ENCODE measurements around the gene VPS13A.

GRCh38 chr9:77224746-77225312, 47.5 kb downstream of the VPS13A start:
- TF ChIP-seq, protein P1, sequence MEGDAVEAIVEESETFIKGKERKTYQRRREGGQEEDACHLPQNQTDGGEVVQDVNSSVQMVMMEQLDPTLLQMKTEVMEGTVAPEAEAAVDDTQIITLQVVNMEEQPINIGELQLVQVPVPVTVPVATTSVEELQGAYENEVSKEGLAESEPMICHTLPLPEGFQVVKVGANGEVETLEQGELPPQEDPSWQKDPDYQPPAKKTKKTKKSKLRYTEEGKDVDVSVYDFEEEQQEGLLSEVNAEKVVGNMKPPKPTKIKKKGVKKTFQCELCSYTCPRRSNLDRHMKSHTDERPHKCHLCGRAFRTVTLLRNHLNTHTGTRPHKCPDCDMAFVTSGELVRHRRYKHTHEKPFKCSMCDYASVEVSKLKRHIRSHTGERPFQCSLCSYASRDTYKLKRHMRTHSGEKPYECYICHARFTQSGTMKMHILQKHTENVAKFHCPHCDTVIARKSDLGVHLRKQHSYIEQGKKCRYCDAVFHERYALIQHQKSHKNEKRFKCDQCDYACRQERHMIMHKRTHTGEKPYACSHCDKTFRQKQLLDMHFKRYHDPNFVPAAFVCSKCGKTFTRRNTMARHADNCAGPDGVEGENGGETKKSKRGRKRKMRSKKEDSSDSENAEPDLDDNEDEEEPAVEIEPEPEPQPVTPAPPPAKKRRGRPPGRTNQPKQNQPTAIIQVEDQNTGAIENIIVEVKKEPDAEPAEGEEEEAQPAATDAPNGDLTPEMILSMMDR (tag by site-specific recombination; IDR thresholded peaks at IDR 0.05): no peak
- TF ChIP-seq ZNF610 (tag by site-specific recombination; IDR thresholded peaks at IDR 0.05; ENCODE audit: borderline replicate concordance) (no peak), ZNF274 (IDR thresholded peaks at IDR 0.05; ENCODE audit: low read length) (no peak), ZNF274 (tag by site-specific recombination; IDR thresholded peaks at IDR 0.05; ENCODE audit: borderline replicate concordance) (no peak), ZSCAN30 (tag by site-specific recombination; IDR thresholded peaks at IDR 0.05) (no peak), PBX3 (CRISPR knock-in tag; IDR thresholded peaks at IDR 0.05) (no peak), BCL11A (tag by site-specific recombination; IDR thresholded peaks at IDR 0.05; ENCODE audit: low read depth) (no peak), ZNF302 (tag by site-specific recombination; IDR thresholded peaks at IDR 0.05; ENCODE audit: low read depth) (no peak), GLI4 (tag by site-specific recombination; IDR thresholded peaks at IDR 0.05) (no peak), ZNF157 (tag by site-specific recombination; IDR thresholded peaks at IDR 0.05) (no peak), PATZ1 (tag by site-specific recombination; IDR thresholded peaks at IDR 0.05) (no peak), KLF7 (tag by site-specific recombination; IDR thresholded peaks at IDR 0.05; ENCODE audit: borderline replicate concordance) (no peak)
- TF ChIP-seq, protein P2, sequence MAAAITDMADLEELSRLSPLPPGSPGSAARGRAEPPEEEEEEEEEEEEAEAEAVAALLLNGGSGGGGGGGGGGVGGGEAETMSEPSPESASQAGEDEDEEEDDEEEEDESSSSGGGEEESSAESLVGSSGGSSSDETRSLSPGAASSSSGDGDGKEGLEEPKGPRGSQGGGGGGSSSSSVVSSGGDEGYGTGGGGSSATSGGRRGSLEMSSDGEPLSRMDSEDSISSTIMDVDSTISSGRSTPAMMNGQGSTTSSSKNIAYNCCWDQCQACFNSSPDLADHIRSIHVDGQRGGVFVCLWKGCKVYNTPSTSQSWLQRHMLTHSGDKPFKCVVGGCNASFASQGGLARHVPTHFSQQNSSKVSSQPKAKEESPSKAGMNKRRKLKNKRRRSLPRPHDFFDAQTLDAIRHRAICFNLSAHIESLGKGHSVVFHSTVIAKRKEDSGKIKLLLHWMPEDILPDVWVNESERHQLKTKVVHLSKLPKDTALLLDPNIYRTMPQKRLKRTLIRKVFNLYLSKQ (tag by site-specific recombination; IDR thresholded peaks at IDR 0.05; ENCODE audit: borderline replicate concordance): no peak
- TF ChIP-seq, protein P3, sequence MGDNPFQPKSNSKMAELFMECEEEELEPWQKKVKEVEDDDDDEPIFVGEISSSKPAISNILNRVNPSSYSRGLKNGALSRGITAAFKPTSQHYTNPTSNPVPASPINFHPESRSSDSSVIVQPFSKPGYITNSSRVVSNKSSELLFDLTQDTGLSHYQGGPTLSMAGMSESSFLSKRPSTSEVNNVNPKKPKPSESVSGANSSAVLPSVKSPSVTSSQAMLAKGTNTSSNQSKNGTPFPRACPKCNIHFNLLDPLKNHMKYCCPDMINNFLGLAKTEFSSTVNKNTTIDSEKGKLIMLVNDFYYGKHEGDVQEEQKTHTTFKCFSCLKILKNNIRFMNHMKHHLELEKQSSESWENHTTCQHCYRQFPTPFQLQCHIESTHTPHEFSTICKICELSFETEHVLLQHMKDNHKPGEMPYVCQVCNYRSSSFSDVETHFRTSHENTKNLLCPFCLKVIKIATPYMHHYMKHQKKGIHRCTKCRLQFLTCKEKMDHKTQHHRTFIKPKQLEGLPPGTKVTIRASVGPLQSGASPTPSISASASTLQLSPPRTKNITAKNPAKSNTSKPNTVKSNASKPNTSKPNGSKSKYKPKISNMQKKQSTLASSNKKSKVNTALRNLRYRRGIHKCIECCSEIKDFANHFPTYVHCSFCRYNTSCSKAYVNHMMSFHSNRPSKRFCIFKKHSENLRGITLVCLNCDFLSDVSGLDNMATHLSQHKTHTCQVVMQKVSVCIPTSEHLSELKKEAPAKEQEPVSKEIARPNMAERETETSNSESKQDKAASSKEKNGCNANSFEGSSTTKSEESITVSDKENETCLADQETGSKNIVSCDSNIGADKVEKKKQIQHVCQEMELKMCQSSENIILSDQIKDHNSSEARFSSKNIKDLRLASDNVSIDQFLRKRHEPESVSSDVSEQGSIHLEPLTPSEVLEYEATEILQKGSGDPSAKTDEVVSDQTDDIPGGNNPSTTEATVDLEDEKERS (tag by site-specific recombination; IDR thresholded peaks at IDR 0.05): no peak
- TF ChIP-seq, protein P4, sequence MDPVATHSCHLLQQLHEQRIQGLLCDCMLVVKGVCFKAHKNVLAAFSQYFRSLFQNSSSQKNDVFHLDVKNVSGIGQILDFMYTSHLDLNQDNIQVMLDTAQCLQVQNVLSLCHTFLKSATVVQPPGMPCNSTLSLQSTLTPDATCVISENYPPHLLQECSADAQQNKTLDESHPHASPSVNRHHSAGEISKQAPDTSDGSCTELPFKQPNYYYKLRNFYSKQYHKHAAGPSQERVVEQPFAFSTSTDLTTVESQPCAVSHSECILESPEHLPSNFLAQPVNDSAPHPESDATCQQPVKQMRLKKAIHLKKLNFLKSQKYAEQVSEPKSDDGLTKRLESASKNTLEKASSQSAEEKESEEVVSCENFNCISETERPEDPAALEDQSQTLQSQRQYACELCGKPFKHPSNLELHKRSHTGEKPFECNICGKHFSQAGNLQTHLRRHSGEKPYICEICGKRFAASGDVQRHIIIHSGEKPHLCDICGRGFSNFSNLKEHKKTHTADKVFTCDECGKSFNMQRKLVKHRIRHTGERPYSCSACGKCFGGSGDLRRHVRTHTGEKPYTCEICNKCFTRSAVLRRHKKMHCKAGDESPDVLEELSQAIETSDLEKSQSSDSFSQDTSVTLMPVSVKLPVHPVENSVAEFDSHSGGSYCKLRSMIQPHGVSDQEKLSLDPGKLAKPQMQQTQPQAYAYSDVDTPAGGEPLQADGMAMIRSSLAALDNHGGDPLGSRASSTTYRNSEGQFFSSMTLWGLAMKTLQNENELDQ (tag by site-specific recombination; IDR thresholded peaks at IDR 0.05; ENCODE audit: low read depth): no peak

Data from HEK293 (cell line).